Glomerular endothelial cell (primary cell): Measurements from ENCODE around the gene AOPEP. TPM values are rescaled to one million over a fixed set of nuclear protein-coding genes. Genes with fewer than 3 reads are reported as not detected.

ENCODE experiments used
- DNase-seq: peaks from one replicate; pipeline ENCODE4 v3.0.0-alpha.2; 2011; ENCODE audit warnings: low read depth, low spot score; ENCODE audit errors: extremely low read depth
- total RNA-seq: library from RNA; depleted of rRNA; stranded (reverse); fragments of >200 nt; gene quantifications from 2 replicates; pipeline ENCODE4 v1.2.3, GENCODE V29; 2015

Gene AOPEP
- total RNA-seq, 1 donor from 2014 or later: 20.7 TPM

DNA sequence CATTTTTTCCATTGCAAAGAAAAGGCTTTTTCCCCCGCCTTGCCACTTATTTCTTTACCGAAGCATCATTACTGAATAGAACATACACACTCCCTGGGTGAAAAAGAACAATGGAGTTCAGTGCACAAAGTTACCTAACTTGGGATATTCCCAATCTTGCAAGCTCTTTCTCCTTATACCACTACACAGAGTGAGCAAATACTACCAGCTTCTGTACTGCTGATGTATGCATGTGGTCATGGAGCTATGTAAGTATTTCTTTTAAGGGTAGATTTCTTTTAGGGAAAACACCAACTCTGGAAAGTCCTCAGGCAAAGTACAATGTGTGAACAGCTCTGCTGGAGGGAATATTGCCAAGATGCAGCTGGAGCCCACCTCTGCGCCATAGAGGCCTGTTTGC is 81.1 kb downstream of the AOPEP start:
- DNase-seq: no peak

DNA sequence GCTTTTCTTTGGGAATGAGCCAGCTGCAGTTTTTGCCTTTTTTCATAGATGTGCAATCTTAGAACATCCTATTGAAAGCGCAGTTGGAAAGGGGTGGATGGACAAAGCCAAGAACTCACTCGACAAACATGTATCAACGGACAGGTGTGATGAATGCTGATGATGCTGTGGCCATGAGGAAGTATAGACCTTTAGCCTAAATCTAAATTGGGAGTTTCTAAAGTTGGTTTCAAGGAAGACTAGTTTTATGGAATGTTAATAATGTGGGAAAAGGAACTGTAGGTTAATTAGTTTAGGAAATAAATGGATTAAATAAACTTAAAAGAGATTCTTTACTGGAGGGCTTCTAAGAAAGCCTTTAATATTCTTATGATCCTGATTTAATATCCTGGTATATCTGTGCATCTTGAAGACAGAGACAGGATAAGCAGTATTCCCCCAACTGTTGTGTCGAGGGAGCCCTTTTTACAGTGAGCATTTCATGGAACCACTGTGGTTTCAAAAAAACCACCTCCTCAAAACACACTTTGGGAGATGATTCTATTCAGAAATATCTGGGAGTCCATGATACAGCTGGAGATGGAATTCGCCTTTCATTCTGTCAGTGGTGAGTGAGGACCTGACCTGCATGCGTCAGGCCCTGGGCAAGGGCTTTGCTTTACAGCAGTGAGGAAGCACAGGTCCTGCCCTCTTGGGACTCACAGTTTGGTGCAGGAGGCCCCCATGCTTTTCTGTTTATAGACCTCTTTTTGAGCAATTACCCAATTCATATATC is 82.6 kb downstream of the AOPEP start:
- no peak for DNase-seq

DNA sequence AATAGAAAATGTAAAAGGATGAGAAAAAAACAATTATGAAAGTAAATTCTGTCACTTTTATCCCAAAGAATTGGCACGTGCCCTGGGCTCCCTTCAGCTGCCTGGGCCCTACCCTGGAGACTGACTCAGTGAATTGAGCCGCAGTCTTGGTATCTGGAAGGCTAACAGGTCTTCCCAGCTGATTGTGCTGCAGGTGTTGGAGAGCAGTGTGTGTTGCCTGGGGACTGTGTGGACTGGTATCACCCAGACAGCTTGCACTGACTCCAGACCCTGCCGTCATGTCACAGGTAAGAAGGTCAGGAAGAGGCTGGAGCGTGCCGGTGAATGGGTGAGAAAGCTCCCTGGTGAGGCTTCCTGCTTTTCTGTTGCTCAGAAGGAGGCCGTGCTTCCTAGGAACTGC is 83.3 kb downstream of the AOPEP start:
- no peak for DNase-seq

DNA sequence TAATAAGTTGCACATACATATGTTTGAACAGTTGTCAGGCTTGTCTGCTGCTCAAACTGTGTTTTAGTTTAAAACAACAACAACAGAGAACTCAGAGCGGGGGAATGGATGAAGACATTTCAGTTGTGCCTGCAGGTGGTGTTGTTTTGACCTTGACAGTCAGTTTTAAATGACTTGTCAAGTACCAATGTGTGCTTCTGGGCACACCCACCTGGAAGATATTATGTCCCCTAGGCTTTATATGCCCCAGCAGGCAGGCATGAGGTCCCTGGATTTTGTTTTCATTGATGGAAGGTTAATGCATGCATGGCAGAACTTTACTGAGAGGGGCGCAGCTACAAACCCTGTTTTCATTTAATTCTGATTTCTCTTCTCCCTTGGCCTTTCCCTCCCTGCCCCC is 84.6 kb downstream of the AOPEP start:
- no peak for DNase-seq

DNA sequence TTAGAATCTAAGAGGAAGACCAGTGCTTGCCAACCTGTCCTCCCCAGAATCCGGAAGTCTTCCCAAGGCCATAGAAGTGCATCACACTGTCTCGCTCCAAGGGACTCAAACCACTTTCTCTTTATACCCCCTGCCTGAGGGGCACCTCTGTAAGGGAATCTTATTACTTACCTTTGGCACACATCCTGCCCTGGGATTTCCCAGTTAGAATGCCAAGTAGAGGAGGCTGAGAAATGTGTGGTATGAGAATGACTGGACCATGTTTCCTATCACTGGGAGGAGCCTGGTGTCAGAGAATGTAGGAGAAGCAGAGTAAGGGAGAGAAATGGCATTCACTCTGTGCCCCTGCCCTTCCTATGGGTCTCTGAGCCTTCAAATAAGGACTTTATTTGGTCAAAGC is 85.8 kb downstream of the AOPEP start:
- DNase-seq: no peak

DNA sequence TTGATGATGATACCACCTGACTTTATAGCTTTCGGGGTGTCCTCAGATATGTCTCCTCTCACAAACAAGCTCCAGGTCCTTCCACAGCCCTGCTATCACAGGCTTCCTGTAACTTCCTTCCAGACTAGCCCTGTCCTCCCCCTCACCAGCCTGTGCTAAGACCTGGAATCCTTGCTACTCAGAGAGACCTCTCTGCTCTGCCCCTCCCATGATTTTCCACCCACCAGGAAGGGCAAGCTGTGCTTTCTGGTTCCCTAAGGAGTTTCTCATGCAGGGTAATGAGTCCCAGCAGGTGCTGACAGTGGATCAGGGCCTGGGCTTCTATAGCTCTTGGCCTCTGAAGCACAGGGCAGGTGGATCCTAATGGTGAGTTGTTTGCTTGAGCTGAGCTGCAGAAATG is 86.9 kb downstream of the AOPEP start:
- DNase-seq: no peak

DNA sequence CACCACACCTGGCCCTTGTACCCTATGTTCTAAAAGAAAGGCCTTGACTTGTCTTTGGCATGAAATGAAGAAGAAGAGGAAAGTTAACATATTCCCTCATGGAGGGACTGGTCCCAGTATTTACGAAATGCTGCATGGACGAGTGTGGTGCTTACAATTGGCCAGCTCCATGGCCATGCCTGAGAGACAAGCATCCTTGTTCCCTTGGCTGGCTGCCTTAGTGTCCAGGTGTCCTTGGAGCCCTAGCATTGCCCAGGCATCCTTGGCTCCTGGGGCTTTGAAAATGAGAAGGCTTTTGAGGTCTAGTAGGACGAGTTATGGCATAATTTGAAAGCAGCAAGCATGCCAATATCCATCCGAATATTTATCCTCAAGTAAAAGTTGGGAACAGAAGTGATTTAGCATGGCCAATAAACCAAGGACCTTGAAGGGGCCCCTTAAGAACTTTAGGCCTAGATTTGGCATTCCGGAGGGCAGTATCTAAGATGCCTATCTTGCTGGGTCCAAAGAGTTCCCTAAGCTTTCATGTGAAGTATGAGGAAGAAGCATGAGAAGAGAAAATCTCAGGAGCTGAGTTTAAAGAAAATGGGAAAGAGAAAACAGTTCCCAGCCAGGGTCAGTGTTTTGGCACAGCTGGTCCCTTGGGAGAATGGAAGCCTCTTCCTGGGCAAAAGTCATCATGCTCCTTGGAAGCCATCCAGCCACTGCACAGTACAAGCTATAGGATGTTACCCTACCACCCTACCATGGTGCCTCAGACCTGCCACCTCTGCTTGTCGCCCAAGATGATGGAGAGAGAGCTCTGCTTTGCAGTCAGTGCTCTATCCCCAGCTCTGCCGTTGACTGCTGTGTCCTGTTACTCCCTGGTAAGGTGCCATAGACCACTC is 91.0 kb downstream of the AOPEP start:
- DNase-seq: no peak

DNA sequence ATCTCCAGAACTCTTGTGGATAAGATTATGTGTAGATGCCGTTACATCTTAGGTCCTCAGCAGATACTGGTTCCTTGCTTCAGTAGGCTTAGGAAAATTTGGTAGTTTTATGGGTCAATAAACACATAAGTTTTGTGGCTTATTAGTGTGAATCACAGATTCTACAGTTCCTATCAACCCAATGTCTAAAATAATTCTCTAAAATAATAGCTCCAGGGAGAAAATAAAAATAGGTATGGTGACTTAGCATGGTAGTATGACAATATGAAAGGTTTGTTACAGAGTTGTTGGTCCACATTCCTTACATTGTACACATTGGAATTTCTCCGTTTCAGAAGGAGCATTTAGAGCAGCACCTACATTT is 91.7 kb downstream of the AOPEP start:
- DNase-seq: no peak

DNA sequence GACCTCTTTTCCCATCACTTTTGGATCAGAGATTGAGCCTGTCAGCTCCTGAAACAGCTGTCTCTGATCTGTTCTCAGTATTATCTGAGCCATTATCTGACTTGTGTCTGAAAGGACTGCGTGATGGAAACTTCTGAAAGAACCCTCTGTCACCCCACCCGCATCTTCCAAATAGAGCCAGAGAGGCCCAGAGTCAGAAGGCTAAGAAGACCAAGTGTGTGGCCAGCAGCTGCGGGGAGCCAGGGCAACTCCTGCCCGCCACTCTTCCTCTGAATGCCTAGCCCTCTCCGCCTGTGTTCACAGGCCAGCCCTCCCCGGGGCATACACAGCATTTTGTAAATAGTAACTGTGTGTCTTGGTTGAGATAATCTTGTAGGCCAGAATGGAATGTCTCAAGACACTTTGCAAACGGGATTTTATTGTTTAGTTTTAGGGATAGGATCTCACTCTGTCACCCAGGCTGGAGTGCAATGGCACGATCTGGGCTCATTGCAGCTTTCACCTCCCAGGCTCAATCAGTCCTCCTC is 92.7 kb downstream of the AOPEP start:
- DNase-seq: no peak

DNA sequence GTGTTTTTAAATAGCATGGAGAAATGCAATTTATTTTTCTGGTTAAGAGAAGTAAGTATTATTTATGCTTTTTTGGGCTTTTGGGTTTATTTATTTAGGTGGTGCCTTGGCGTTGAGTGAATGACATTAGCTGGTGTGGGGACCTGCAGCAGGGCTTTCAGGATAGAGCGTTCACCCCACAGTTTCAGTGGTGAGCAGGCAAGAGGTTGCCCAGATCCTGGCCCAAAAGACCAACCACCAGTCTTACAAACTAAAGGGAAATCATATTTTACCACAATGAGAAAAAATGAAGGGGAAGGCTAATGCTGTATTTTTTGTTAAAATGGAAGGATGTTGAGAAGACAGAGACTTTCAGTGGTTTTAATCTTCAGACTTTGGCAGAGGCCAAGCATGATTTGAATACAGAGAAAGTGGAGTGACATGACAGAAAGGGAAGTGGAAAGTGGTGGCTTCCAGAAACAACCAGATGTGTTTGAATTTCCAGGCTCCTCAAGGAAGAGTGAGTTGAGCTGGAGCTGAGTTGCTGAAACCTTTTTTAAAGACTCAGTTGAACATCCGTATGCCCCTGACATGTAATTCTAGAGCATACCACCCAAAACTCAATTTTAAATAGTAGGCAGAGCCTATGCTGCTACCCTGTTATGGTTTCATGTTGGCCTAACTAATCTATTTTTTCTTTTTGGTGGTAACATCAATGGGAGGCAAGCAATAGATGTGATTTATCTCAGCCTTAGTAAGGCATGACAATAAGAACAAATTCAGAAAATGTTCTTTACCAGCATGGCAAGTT is 94.8 kb downstream of the AOPEP start:
- no peak for DNase-seq

DNA sequence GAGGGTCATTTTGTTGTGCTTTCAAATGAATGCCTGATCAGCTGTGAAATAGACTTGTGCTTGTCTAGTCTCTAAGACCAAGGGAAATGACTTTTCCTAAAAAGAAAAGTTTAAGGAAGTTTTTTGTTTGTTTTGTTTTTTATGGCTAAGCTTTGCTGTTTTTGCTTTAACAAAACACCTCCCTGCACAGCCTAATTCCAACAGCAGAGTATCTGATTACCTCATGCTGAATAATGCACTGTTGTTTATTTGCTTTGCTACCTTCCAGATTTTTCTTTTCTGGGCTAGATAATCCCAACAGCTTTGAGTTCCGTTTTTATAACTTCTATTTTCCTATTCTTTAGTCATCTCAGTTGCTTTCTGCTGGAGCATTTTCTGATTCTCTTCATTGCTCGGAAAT is 95.8 kb downstream of the AOPEP start:
- DNase-seq: no peak

DNA sequence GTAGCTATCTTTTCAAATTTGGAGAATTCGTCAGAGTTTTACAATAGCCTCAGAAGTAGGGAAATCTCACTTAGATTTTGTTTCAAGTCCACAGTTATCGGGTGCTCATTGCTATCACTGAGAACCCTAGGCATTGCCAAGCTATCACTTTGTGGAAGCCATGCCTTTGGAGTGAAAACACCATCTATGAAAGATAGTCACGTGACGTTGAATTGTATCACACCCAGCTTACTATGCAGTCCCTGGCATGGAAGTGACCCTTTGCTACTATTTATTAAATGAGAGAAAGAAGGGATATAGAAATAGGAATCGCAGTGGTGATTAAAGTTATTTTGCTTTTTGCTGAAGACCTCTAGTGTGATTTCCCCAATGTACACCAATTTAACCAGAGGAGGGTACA is 97.2 kb downstream of the AOPEP start:
- DNase-seq: no peak

DNA sequence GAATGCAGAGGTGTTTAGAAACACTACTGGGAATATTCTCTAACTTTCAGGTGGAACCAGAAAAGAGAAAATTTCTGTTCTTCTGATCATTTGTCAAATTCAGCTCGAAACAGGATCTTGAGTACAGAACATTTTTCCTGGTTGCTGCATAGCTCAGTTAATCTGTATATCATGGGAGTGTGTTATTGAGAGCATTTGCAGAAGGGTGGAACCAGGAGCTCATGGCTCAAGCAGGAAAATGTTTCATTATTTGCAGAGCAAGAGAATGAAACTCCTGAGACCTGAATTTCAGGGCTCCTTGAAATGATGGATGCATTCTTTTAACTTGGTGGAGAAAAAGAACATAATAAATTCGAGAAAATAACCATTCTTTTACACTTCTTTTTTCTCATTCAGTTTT is 97.9 kb downstream of the AOPEP start:
- DNase-seq: no peak

DNA sequence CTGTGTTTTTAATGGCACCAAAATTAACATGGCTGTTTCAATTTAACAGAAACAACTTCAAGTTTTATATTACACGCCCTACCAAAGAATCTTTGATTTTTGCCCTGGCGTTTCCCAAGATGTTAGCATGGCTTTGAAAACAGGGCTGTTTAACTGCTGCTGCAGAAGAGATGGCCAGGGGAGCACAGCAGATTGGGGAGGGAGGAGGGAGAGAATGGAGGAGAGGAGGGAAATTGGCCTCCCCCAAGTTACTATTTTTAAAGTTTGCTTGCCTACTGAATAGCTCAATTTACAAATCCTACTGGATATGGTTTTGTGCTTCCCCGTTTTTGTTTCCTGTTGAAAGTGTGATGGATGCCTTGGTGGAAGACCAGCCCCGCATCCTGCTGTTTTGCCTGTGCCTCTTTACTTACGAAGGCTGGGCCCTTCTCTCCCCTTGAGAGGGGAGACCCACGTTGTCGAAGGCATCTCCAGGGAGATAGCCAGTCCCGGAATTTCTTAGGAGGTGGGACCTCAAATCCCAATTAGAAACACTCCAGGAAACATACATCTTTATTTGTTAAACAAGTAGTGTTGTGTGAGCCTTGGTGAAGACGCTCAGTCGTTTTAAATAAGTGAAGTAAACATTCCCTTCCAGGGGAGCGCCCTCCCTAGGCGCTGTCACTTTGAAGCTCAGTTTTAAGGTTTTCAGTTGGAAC is 98.6 kb downstream of the AOPEP start:
- no peak for DNase-seq

DNA sequence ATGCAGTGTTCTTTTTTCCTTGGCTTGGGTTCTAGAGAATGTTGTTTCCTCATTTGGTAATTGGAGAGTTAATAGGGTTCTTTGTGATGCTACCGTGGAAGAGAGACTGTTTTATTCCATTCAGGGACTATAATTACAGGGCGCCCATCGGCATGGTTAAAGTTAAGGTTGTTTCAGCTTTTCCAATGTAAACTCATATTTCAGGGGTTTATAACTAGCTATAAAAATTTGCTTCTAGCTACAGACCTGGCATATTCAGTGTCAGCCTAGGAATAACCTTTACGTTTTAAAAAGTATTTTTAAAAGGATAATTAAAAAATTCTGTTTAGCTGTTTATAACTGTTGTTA is 99.1 kb downstream of the AOPEP start:
- DNase-seq: no peak

DNA sequence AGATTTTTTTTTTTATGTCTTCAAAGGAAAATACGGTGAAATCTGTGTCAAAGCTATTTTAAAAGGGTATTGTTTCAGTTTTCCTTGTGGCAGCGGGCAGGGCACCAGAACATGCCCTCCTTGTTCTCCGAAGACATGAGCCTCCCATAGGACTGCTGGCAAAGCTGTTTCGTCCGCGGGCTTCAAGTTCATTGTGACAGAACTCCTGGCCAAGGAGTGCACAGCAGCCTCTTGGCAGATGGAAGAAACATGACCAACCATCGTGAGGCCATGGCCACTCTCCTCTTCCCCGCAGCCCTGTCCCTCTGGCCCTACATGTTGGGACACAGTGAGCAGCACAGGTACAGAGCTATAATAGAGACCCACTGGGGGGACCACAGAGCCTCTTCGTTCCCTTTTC is 99.5 kb downstream of the AOPEP start:
- no peak for DNase-seq

DNA sequence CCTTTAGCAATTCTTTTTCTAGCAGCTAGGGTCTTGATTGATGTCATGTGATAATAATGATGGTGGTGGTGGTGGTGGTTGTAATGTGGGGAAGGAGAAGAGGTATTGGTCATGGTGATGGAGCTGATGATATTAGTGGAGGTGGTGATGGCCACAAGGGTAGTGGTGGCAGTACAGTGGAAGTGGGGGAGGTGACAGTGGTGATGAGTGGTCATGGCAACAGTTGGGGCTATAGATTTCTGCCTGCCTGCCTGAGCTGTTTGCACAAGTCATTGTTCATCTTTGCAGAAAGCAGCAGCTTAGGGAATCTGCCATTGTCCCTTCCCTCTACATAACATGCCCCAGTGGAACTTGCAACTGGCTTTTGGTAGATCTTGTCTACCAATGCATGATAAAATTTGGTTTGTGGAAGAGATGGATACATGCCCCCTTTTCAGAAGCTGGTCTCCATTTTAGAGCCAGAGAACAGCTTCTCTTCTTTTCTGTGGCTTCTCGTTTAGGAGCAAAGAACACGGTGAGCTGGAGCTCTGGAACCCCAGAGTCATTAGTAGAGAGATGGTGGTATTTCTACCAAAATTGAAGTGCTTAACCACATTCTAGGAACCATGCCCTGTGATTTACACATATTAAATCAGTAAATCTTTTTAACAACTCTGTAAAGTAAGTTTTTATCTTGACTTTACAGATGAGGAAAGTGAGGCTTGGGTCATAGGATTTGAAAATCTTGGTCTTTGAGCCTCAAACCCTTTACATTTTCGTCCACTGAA is 100.3 kb downstream of the AOPEP start:
- DNase-seq: no peak

DNA sequence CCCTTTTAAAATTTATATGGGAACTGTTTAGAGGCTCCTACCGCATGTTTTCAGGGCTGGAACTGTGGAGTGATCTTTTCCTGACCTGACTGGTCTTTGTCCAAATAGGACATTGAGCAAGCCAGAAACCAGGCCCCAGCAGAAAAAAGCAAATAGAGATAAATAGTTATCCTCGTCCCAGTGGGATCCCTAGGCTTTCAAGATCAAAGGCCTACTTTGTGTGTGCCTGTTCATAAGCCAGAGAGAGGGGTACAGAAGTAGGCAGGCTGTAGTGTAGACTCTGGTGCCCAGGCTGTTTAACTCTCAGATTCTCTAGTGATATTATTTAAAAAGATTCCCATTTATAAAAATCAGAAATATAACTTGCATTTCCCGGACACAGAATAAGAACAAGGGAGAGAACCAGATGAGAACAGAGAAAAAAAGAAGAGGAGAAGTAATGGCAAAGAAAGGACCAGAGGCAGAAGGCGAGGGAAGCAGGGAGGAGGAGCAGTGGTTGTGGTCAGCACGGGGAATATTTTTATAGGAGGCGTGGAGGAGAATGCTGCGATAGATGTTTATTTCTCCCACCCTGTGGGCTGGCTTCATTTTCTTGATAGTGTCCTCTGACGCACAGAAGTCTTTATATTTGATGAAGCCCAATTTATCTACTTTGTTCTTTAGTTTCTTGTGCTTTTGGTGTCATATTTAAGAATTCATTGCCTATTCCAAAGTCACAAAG is 101.2 kb downstream of the AOPEP start:
- DNase-seq: no peak

DNA sequence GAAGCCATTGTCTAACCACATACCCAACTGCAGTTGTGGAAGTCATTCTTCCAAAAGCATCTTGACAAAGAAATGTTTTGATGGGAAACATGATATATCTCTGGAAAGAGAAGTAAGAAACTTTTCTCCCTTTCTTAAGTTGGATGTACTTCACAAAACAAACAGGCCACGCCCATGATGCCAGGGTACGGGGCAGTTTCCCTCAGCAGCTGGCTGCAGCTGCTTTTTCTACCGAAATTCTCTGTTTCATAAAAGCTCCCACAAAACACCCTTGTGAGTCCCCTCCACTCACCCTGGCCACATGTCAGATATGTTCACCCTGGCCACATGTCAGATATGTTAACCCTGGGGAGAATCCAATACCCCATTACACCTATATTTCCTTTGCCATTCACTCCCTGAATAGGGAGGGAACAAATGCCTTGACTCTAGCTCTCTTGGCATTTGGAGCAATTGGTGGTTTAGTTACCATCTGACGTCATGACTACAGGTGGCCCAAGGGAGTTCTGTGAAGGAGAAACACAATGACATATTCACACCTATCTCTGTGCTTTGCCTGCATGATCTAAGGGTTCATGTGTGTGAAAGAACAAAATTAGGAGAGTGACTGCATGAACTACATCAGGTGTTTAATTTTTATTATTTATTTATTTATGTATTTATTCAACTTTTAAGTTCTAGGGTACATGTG is 103.0 kb downstream of the AOPEP start:
- no peak for DNase-seq
